Measurements from ENCODE around the gene CTAGE1.

GRCh38 chr18:22465859-22466457 lies 48.2 kb upstream of the CTAGE1 start:
- TF ChIP-seq CTCF (IDR thresholded peaks at IDR 0.05): no peak
- TF ChIP-seq PBX3 (IDR thresholded peaks at IDR 0.05): no peak
- no peak for TF ChIP-seq EP300 (IDR thresholded peaks at IDR 0.05)
- TF ChIP-seq RAD21 (conservative IDR thresholded peaks at IDR 0.05 in 1 of 2, IDR thresholded peaks at IDR 0.05 in 1 of 2): no peak
